Motor neuron (in vitro differentiated cells): ENCODE data around the gene IL1RAPL1. TPM values are rescaled to one million over a fixed set of nuclear protein-coding genes. Genes with fewer than 3 reads are reported as not detected.

Source experiments
- ATAC-seq, 8 experiments: fragments of 200-7000 bp; cut with Tn5 transposase; replicated peaks in 6 of 8; 2 replicates each; pipeline ENCODE4 v1.8.0; 2021; ENCODE audit warnings: mild to moderate bottlenecking in 8 of 8, moderate library complexity in 8 of 8
- H3K27ac ChIP-seq, 2 donors: fragments of 250-450 bp; sonication (Bioruptor Pico); 2 replicates each; pipeline ENCODE4 v1.9.0; 2021; ENCODE audit warnings: antibody characterized with exemption in 2 of 2, mild to moderate bottlenecking in 2 of 2, moderate library complexity in 1 of 2
- H3K4me1 ChIP-seq, 2 donors: fragments of 250-450 bp; sonication (Bioruptor Pico); replicated peaks in 1 of 2; 2 replicates each; pipeline ENCODE4 v1.6.1; 2021; ENCODE audit warnings: antibody characterized with exemption in 2 of 2, mild to moderate bottlenecking in 2 of 2, moderate library complexity in 1 of 2
- H3K4me3 ChIP-seq, 5 donors: fragments of 250-450 bp; sonication (Bioruptor Pico); 2 replicates each; pipeline ENCODE4 v1.9.0; 2021; ENCODE audit warnings: antibody characterized with exemption in 5 of 5, mild to moderate bottlenecking in 5 of 5, moderate library complexity in 4 of 5
- WGBS, 10 experiments: fragments of 450-650 bp; shearing (Covaris generic); methylation state at CpG; one replicate each; pipeline ENCODE4 v1.0.0; 2022; 5-methylcytosine and 5-hydroxymethylcytosine counted together
- in situ Hi-C, 9 experiments: fragments of 400-800 bp; cut with MboI; loops; one replicate each; pipeline ENCODE4 v1.15.0; 2021; ENCODE audit warnings: low sequenced_read_pairs in 9 of 9, low pct_unique_long_range_greater_than_20kb in 2 of 9; ENCODE audit not compliant: unreplicated experiment in 9 of 9
- total RNA-seq, 8 experiments: library from RNA; unstranded; fragments of 300-600 nt; gene quantifications; 2 replicates each; pipeline versions ENCODE4 v1.2.3 to v1.2.4, GENCODE V29; 2022

The IL1RAPL1 gene
- total RNA-seq, 8 experiments from 2014 or later, result 0.18 to 6.1 (median 4.0) TPM; not detected in 2

- ATAC-seq, result no peak
- H3K4me1 ChIP-seq, result no peaks in the 10 kb centered on the region
- in situ Hi-C loops, result no loop called here
- H3K27ac ChIP-seq, result no peak overlapping the region
- 0 to 100% (median 70%) methylated on average over 2 of the region's 2 CpGs; no CpG with 5 or more reads in 4 of the 10 experiments for WGBS, 10 experiments
- no peak overlapping the region for H3K4me3 ChIP-seq
These were observed 1285.6 kb downstream of the IL1RAPL1 start for GRCh38 chrX:29872831-29873230.

- peak in 3 of 8 experiments; percentile 38 to 57 (median 39) for ATAC-seq
- 0 to 80% (median 54%) methylated on average over 1 to 4 of the region's 4 CpGs; no CpG with 5 or more reads in 6 of the 10 experiments for WGBS, 10 experiments
- H3K27ac ChIP-seq, result no peak overlapping the region
- H3K4me3 ChIP-seq, result no peak overlapping the region
- in situ Hi-C loops, result no loop called here
- H3K4me1 ChIP-seq, result no peaks in the 10 kb centered on the region
These were observed 1289.5 kb downstream of the IL1RAPL1 start for GRCh38 chrX:29876733-29877132.

- Histone ChIP-seq H3K27ac (no peak overlapping the region), H3K4me3 (no peak overlapping the region), H3K4me1 (no peaks in the 10 kb centered on the region)
- 0 to 100% (median 34%) methylated on average over 1 to 3 of the region's 3 CpGs; no CpG with 5 or more reads in 6 of the 10 experiments for WGBS, 10 experiments
- in situ Hi-C loops, result no loop called here
- ATAC-seq, result no peak
These were observed 1293.7 kb downstream of the IL1RAPL1 start for GRCh38 chrX:29880977-29881376.

- ATAC-seq, result no peak
- no peaks in the 10 kb centered on the region for H3K4me1 ChIP-seq
- H3K27ac ChIP-seq, result no peak overlapping the region
- H3K4me3 ChIP-seq, result no peak overlapping the region
- 8 to 100% (median 63%) methylated on average over 1 to 2 of the region's 2 CpGs; no CpG with 5 or more reads in 4 of the 10 experiments for WGBS, 10 experiments
- in situ Hi-C loops, result no loop called here
These were observed 1302.8 kb downstream of the IL1RAPL1 start for GRCh38 chrX:29890004-29890403.

- WGBS, 10 experiments, result 80% methylated on average over 1 of the region's 2 CpGs; no CpG with 5 or more reads in 9 of the 10 experiments
- ATAC-seq, result no peak
- no peak overlapping the region for H3K27ac ChIP-seq
- H3K4me3 ChIP-seq, result no peak overlapping the region
- in situ Hi-C loops, result no loop called here
- no peaks in the 10 kb centered on the region for H3K4me1 ChIP-seq
These were observed 1303.5 kb downstream of the IL1RAPL1 start for GRCh38 chrX:29890646-29891200.

GRCh38 chrX:29902004-29902403, 1314.8 kb downstream of the IL1RAPL1 start:
- in situ Hi-C loops, result no loop called here
- 14 to 100% (median 50%) methylated on average over 1 to 2 of the region's 3 CpGs; no CpG with 5 or more reads in 4 of the 10 experiments for WGBS, 10 experiments
- no peaks in the 10 kb centered on the region for H3K4me1 ChIP-seq
- H3K27ac ChIP-seq, result no peak overlapping the region
- H3K4me3 ChIP-seq, result no peak overlapping the region
- no peak for ATAC-seq

GRCh38 chrX:29903360-29903759, 1316.1 kb downstream of the IL1RAPL1 start:
- Histone ChIP-seq H3K27ac (no peak overlapping the region), H3K4me3 (no peak overlapping the region), H3K4me1 (no peaks in the 10 kb centered on the region)
- in situ Hi-C loops, result no loop called here
- ATAC-seq, result peak in 1 of 8 experiments; percentile 28

GRCh38 chrX:29911673-29912072, 1324.4 kb downstream of the IL1RAPL1 start:
- no peak overlapping the region for H3K27ac ChIP-seq
- WGBS, 10 experiments, result 0 to 67% (median 24%) methylated on average over 1 to 4 of the region's 4 CpGs; no CpG with 5 or more reads in 4 of the 10 experiments
- no peak for ATAC-seq
- in situ Hi-C loops, result no loop called here
- H3K4me1 ChIP-seq, result no peaks in the 10 kb centered on the region
- H3K4me3 ChIP-seq, result no peak overlapping the region

- Histone ChIP-seq H3K4me1 (no peaks in the 10 kb centered on the region), H3K4me3 (no peak overlapping the region), H3K27ac (no peak overlapping the region)
- in situ Hi-C loops, result no loop called here
- 33 to 100% (median 60%) methylated on average over 1 to 6 of the region's 6 CpGs; no CpG with 5 or more reads in 5 of the 10 experiments for WGBS, 10 experiments
- no peak for ATAC-seq
These were observed 1326.4 kb downstream of the IL1RAPL1 start for GRCh38 chrX:29913647-29914046.

- H3K4me3 ChIP-seq, result no peak overlapping the region
- in situ Hi-C loops, result no loop called here
- no peaks in the 10 kb centered on the region for H3K4me1 ChIP-seq
- WGBS, 10 experiments, result no CpG with 5 or more reads among the region's 1 CpG
- H3K27ac ChIP-seq, result no peak overlapping the region
- no peak for ATAC-seq
These were observed 1335.4 kb downstream of the IL1RAPL1 start for GRCh38 chrX:29922607-29923006.

GRCh38 chrX:29926056-29926455, 1338.8 kb downstream of the IL1RAPL1 start:
- no peak for ATAC-seq
- no peak overlapping the region for H3K27ac ChIP-seq
- 0 to 33% (median 23%) methylated on average over 1 of the region's 1 CpG; no CpG with 5 or more reads in 6 of the 10 experiments for WGBS, 10 experiments
- no peak overlapping the region for H3K4me3 ChIP-seq
- in situ Hi-C loops, result no loop called here
- no peaks in the 10 kb centered on the region for H3K4me1 ChIP-seq

- in situ Hi-C loops, result no loop called here
- WGBS, 10 experiments, result 33 to 100% (median 83%) methylated on average over 1 to 2 of the region's 2 CpGs; no CpG with 5 or more reads in 7 of the 10 experiments
- H3K4me3 ChIP-seq, result no peak overlapping the region
- no peak for ATAC-seq
- H3K27ac ChIP-seq, result no peak overlapping the region
- H3K4me1 ChIP-seq, result no peaks in the 10 kb centered on the region
These were observed 1339.4 kb downstream of the IL1RAPL1 start for GRCh38 chrX:29926659-29927058.

- Histone ChIP-seq H3K27ac (no peak overlapping the region), H3K4me1 (peaks cover 0 to 2% of the 10 kb centered on the region in 2 donors), H3K4me3 (no peak overlapping the region)
- ATAC-seq, result no peak
- 0 to 13% methylated on average over 1 of the region's 1 CpG; no CpG with 5 or more reads in 8 of the 10 experiments for WGBS, 10 experiments
- in situ Hi-C loops, result no loop called here
These were observed 1348.2 kb downstream of the IL1RAPL1 start for GRCh38 chrX:29935455-29935854.

GRCh38 chrX:29940750-29941149, 1353.5 kb downstream of the IL1RAPL1 start:
- peaks cover 0 to 2% of the 10 kb centered on the region in 2 donors for H3K4me1 ChIP-seq
- no peak overlapping the region for H3K27ac ChIP-seq
- 0 to 100% (median 50%) methylated on average over 1 to 2 of the region's 2 CpGs; no CpG with 5 or more reads in 3 of the 10 experiments for WGBS, 10 experiments
- H3K4me3 ChIP-seq, result no peak overlapping the region
- in situ Hi-C loops, result no loop called here
- no peak for ATAC-seq
